Measurements from ENCODE around the gene VSIG4. TPM values are rescaled to one million over a fixed set of nuclear protein-coding genes. Genes with fewer than 3 reads are reported as not detected.
"Not testable (repeated sequence)": the region's sequence is repeated elsewhere in the genome, so short reads cannot be mapped to it uniquely, and the experiment has no call there.

VSIG4 gene
- 0.08 TPM for polyA plus RNA-seq (2012; ENCODE audit: low read depth, missing spikeins)

GRCh38 chrX:66039944-66040343 is at the start of gene VSIG4:
TSS of gene VSIG4 (minus strand) at chrX:66040080. CDS start at chrX:66039998, 82 bp downstream.
- FAIRE-seq, result peak; percentile 20
- DNase-seq (ENCODE audit: insufficient read length, low spot score), result no peak
- TF ChIP-seq TAF1 (IDR thresholded peaks at IDR 0.05; ENCODE audit: low read depth, low read length), result no peak
- TF ChIP-seq POLR2A (IDR thresholded peaks at IDR 0.05; ENCODE audit: low read depth, low read length), result no peak
- no peak for TF ChIP-seq SPI1 (IDR thresholded peaks at IDR 0.05; ENCODE audit: low read depth, low read length)
- no peak for TF ChIP-seq PAX5 (IDR thresholded peaks at IDR 0.05; ENCODE audit: insufficient read depth, low read length, severe bottlenecking)
- no peak for TF ChIP-seq POU2F2 (IDR thresholded peaks at IDR 0.05; ENCODE audit: low read depth, low read length)
- TF ChIP-seq POLR2AphosphoS5 (IDR thresholded peaks at IDR 0.05; ENCODE audit: low read depth, low read length), result no peak

GRCh38 chrX:66076801-66077200 is 36.9 kb upstream of the VSIG4 start:
- FAIRE-seq, result no peak
- TF ChIP-seq TAF1 (IDR thresholded peaks at IDR 0.05; ENCODE audit: low read depth, low read length) (no peak), PAX5 (IDR thresholded peaks at IDR 0.05; ENCODE audit: insufficient read depth, low read length, severe bottlenecking) (no peak), POLR2AphosphoS5 (IDR thresholded peaks at IDR 0.05; ENCODE audit: low read depth, low read length) (no peak), POU2F2 (IDR thresholded peaks at IDR 0.05; ENCODE audit: low read depth, low read length) (no peak), POLR2A (IDR thresholded peaks at IDR 0.05; ENCODE audit: low read depth, low read length) (no peak), SPI1 (IDR thresholded peaks at IDR 0.05; ENCODE audit: low read depth, low read length) (no peak)
- DNase-seq (ENCODE audit: insufficient read length, low spot score), result no peak

GRCh38 chrX:66074920-66075879 is 35.3 kb upstream of the VSIG4 start:
- FAIRE-seq (peak; percentile 87), DNase-seq (ENCODE audit: insufficient read length, low spot score) (no peak)
- no peak for TF ChIP-seq POLR2AphosphoS5 (IDR thresholded peaks at IDR 0.05; ENCODE audit: low read depth, low read length)
- TF ChIP-seq SPI1 (IDR thresholded peaks at IDR 0.05; ENCODE audit: low read depth, low read length), result 0 out of 2 replicates have a peak, but pooled peaks have one; percentile 15

- DNase-seq (ENCODE audit: insufficient read length, low spot score) (no peak), FAIRE-seq (no peak)
- no peak for TF ChIP-seq POLR2A (IDR thresholded peaks at IDR 0.05; ENCODE audit: low read depth, low read length)
- no peak for TF ChIP-seq POLR2AphosphoS5 (IDR thresholded peaks at IDR 0.05; ENCODE audit: low read depth, low read length)
- no peak for TF ChIP-seq TAF1 (IDR thresholded peaks at IDR 0.05; ENCODE audit: low read depth, low read length)
- TF ChIP-seq SPI1 (IDR thresholded peaks at IDR 0.05; ENCODE audit: low read depth, low read length), result no peak
- TF ChIP-seq PAX5 (IDR thresholded peaks at IDR 0.05; ENCODE audit: insufficient read depth, low read length, severe bottlenecking), result no peak
- TF ChIP-seq POU2F2 (IDR thresholded peaks at IDR 0.05; ENCODE audit: low read depth, low read length), result no peak
Observed at GRCh38 chrX:66071126-66071525, 31.2 kb upstream of the VSIG4 start.

- FAIRE-seq (peak; percentile 35), DNase-seq (ENCODE audit: insufficient read length, low spot score) (no peak)
- TF ChIP-seq SPI1 (IDR thresholded peaks at IDR 0.05; ENCODE audit: low read depth, low read length), result no peak
- TF ChIP-seq POU2F2 (IDR thresholded peaks at IDR 0.05; ENCODE audit: low read depth, low read length), result no peak
- TF ChIP-seq PAX5 (IDR thresholded peaks at IDR 0.05; ENCODE audit: insufficient read depth, low read length, severe bottlenecking), result no peak
- no peak for TF ChIP-seq POLR2A (IDR thresholded peaks at IDR 0.05; ENCODE audit: low read depth, low read length)
- no peak for TF ChIP-seq TAF1 (IDR thresholded peaks at IDR 0.05; ENCODE audit: low read depth, low read length)
- TF ChIP-seq POLR2AphosphoS5 (IDR thresholded peaks at IDR 0.05; ENCODE audit: low read depth, low read length), result no peak
Observed at GRCh38 chrX:66064261-66064660, 24.4 kb upstream of the VSIG4 start.

- not testable (repeated sequence) for FAIRE-seq; DNase-seq (ENCODE audit: insufficient read length, low spot score)
Observed at GRCh38 chrX:66057019-66057418, 17.1 kb upstream of the VSIG4 start.

GRCh38 chrX:66054978-66055377 is 15.1 kb upstream of the VSIG4 start:
- TF ChIP-seq POLR2AphosphoS5 (IDR thresholded peaks at IDR 0.05; ENCODE audit: low read depth, low read length), result no peak
- DNase-seq (ENCODE audit: insufficient read length, low spot score), result no peak
- FAIRE-seq, result no peak

- DNase-seq (ENCODE audit: insufficient read length, low spot score), result no peak
Observed at GRCh38 chrX:66053414-66053813, 13.5 kb upstream of the VSIG4 start.

GRCh38 chrX:66051980-66052379 is 12.1 kb upstream of the VSIG4 start:
- TF ChIP-seq PAX5 (IDR thresholded peaks at IDR 0.05; ENCODE audit: insufficient read depth, low read length, severe bottlenecking) (no peak), SPI1 (IDR thresholded peaks at IDR 0.05; ENCODE audit: low read depth, low read length) (no peak), POU2F2 (IDR thresholded peaks at IDR 0.05; ENCODE audit: low read depth, low read length) (no peak), POLR2A (IDR thresholded peaks at IDR 0.05; ENCODE audit: low read depth, low read length) (no peak), TAF1 (IDR thresholded peaks at IDR 0.05; ENCODE audit: low read depth, low read length) (no peak), POLR2AphosphoS5 (IDR thresholded peaks at IDR 0.05; ENCODE audit: low read depth, low read length) (no peak)
- DNase-seq (ENCODE audit: insufficient read length, low spot score) (no peak), FAIRE-seq (no peak)

More at GRCh38 chrX:66053414-66053813, 13.5 kb upstream of the VSIG4 start:
- FAIRE-seq, result no peak
- no peak for TF ChIP-seq POU2F2 (IDR thresholded peaks at IDR 0.05; ENCODE audit: low read depth, low read length)
- TF ChIP-seq POLR2A (IDR thresholded peaks at IDR 0.05; ENCODE audit: low read depth, low read length), result no peak
- TF ChIP-seq PAX5 (IDR thresholded peaks at IDR 0.05; ENCODE audit: insufficient read depth, low read length, severe bottlenecking), result no peak
- TF ChIP-seq SPI1 (IDR thresholded peaks at IDR 0.05; ENCODE audit: low read depth, low read length), result no peak
- no peak for TF ChIP-seq POLR2AphosphoS5 (IDR thresholded peaks at IDR 0.05; ENCODE audit: low read depth, low read length)
- TF ChIP-seq TAF1 (IDR thresholded peaks at IDR 0.05; ENCODE audit: low read depth, low read length), result no peak

- TF ChIP-seq TAF1 (IDR thresholded peaks at IDR 0.05; ENCODE audit: low read depth, low read length), result no peak
- no peak for TF ChIP-seq PAX5 (IDR thresholded peaks at IDR 0.05; ENCODE audit: insufficient read depth, low read length, severe bottlenecking)
- TF ChIP-seq POU2F2 (IDR thresholded peaks at IDR 0.05; ENCODE audit: low read depth, low read length), result no peak
- TF ChIP-seq SPI1 (IDR thresholded peaks at IDR 0.05; ENCODE audit: low read depth, low read length), result peak; percentile 52
- DNase-seq (ENCODE audit: insufficient read length, low spot score), result no peak
- peak; percentile 86 for FAIRE-seq
Observed at GRCh38 chrX:66050140-66050569, 10.3 kb upstream of the VSIG4 start.

Data from GM12891 (cell line).